Midbrain (tissue), 1 donor: ENCODE results near the gene ZFX.
"Not testable (repeated sequence)": the region's sequence is repeated elsewhere in the genome, so short reads cannot be mapped to it uniquely, and the experiment has no call there.

Experiments
- DNase-seq: peaks from one replicate; lab custom pipeline; 2025; lab: John Stamatoyannopoulos, UW

ZFX gene

GRCh38 chrX:24149351-24150050 lies at the start of gene ZFX:
TSS of gene ZFX (plus strand) at chrX:24149729. CDS start at chrX:24172743, 23,014 bp downstream.
- DNase-seq = peak; percentile 50

DNA sequence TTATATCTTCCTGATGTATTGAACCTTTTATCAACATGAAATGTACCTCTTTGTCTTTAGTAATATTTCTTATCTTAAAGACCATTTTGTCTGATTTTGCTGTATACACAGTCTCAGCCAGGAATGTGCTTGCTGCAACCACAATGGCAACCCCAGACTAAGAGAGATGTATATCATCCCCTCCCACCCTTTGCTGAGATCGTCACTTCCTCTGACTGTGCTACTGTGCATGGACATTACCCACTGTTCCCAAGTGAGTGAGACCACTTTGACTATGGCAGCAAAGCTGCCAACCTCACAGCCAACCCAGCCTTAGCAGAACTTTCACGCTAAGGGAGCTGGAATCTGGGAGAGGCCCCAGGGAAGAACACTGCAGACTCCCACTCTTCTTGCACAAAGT lies 48.8 kb upstream of the ZFX start:
- DNase-seq = no peak

GRCh38 chrX:24110069-24110468 lies 39.5 kb upstream of the ZFX start:
- DNase-seq = no peak

DNA sequence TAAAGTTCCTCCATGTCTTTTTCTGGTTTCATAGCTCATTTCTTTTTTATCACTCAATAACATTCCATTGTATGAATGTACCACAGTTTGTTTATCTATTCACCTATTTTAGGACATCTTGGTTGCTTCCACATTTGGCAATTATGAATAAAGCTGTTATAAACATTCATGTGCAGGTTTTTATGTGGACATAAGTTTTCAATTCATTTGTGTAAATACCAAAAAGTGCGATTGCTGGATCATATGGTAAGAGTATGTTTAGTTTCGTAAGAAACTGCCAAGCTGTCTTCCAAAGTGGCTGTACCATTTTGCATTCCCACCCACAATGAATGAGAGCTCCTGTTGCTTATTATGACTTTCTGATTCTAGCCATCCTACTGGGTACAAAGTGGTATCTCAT lies 36.3 kb upstream of the ZFX start:
- no peak for DNase-seq

- peak; percentile 24 for DNase-seq
Measured at GRCh38 chrX:24117258-24117657, 32.3 kb upstream of the ZFX start.

DNA sequence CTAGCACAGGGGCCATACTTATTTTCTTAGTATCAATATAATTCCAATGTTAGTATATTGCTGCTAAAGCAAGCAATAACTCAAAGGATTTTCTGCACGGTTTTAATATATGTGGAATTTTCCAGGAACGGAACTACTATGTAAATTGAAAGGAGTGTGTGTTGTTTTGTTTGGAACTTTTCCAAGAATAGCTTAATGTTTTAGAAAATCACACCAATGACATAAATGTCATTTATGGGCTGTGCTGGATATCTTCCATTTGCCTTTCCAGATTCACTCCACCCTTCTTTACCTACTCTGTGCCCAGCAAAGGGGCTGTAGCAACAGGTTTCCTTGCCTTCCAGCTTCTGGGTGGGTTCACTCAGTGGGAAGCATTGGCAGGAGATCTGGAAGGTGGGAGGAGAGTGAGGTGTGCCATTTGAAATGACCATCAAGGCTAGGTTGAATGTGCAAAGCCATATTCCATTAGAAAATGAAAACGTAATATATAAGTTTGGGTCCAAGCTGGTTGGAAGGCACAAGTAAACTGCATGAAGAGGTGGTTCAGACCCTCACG lies 25.2 kb upstream of the ZFX start:
- no peak for DNase-seq

DNA sequence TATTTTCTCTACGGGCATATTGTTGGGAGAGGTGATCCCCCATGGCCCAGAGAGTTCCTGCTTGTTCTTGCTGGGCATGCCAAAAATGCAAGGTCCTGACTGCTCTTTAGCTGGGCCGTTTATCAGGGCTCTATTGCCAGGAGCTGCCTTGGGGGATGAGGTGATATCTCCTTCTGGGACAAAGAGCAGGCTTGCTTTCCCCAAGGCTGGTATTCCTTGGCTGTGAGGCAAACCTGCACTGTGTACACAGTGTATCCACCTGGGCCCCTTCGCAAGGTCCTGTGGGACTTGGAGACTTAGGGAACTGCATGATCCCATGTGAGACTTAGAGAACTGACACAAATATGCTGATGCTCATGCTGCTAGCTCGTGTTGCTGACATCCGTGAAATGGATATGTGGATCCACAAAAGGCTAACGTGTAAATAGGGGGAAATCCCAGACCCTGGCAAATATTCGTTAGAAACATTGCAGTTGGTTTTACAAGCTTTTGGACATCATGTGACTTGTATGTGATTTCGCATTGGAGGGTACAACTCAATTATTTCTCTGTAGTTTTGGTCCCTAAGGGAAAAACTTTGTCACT lies 24.4 kb upstream of the ZFX start:
- no peak for DNase-seq

DNA sequence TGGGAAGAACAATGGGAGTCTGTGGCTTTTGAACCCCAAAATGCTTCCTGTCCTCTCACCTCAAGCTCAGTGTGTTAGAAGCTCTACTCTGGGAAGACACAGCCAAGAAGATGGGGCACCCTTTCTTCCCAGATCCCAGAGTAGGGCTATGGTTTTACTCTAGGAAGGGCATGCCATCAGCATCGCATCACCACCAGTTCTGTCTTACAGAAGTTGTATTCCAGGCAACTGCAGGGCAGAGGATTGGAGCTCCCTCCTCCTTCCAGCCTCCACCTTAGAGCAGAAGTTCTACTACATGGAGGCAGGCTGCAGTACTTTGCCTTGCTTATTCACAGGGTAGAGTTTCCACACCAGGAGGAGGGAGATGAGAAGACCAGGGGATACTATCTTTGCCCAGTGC lies 18.1 kb upstream of the ZFX start:
- DNase-seq = no peak

- DNase-seq = no peak
Measured at GRCh38 chrX:24133312-24133711, 16.2 kb upstream of the ZFX start.

- not testable (repeated sequence) for DNase-seq
Measured at GRCh38 chrX:24135768-24136167, 13.8 kb upstream of the ZFX start.

DNA sequence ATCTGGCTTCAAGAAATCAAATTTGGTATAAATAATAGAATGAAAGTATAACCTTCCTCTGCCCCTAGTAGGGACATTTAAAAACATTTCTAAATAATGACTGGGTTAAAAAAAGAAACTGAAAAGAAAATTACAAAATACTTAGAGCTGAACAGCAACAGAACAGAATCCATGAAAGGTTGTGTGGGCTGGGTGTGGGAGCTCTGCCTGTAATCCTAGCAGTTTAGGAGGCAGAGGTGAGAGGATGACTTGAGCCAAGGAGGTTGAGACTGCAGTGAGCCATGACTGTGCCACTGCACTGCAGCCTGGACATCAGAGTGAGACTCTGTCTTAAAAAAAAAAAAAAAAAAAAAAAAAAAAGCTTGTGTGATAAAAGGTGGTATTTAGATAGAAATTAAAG lies 12.3 kb upstream of the ZFX start:
- DNase-seq = no peak

- not testable (repeated sequence) for DNase-seq
Measured at GRCh38 chrX:24143982-24144381, 5.5 kb upstream of the ZFX start.

DNA sequence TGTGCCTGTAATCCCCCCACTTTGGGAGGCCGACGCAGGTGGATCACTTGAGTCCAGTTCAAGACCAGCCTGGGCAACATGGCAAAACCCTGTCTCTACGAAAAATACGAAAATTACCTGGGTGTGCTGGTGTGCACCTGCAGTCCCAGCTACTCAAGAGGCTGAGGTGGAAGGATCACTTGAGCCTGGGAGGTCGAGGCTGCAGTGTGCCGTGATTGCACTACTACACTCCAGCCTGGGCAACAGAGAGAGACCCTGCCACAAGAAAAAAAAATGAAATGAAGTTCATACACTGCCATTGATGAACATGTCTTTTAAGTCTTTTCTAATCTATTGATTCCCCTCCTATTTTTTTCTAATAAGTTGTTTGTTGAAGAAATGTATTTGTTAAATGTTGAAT lies 5.0 kb upstream of the ZFX start:
- no peak for DNase-seq

DNA sequence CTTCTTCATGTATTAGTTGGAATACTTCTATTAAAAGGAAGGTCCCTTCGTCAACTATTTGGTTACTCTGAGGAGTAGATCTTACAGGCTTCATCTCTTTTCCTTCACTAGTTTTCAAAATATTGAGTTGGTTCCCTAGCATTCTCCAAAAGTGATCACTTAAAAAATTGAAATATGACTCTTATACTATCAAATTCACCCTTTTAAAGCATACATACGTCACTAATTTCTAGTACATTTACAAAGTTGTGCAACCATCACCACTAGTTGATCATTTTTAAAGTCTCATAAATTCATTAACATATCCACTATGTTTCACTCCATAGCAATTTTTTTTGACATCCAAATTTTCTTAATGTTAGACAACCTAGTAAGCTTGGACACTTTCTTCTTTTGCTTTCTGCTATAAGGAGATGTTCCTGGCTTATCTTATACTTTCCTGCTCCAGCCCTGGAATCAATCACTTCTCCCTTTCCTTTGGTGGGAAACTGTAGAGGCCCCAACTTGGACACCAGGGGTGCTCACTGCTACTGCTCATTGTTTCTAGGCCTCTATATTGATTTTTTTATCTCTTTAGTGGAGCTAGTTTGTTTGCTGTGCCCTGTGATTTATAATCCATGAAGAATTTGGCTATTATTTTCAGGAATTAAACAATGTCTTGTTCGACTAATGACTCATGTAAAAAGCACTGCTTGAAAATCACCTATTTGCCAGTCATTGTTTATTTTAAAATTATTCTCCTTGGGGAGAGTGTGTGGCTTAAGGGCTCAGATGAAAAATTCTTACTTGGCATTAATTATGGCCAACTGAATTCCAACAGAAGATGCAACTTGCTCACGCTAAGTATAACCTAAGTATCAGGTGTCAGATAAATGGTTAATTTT lies 4.0 kb upstream of the ZFX start:
- no peak for DNase-seq

GRCh38 chrX:24146283-24146949 lies 3.1 kb upstream of the ZFX start:
- DNase-seq = peak; percentile 24

DNA sequence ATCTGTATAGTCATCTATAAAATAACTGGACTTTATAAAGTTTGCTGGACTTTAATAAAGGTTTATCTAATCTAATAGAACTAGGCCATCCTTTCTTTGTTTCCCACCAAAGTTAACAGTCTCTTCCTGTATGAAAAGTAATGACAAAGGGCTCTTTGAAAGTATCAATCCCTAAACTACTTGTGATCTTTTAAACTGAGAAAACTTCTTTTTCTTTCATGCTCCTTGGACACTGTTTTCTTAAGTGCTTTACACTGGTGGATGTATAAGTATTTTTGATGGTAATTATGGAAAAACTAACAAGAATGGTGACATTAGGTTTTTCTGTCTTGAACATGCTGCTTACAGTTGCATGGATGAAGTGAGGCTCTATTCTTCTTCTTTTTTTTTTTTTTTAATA lies 2.4 kb upstream of the ZFX start:
- DNase-seq = no peak

GRCh38 chrX:24148121-24148520 lies 1.4 kb upstream of the ZFX start:
- DNase-seq = peak; percentile 31

DNA sequence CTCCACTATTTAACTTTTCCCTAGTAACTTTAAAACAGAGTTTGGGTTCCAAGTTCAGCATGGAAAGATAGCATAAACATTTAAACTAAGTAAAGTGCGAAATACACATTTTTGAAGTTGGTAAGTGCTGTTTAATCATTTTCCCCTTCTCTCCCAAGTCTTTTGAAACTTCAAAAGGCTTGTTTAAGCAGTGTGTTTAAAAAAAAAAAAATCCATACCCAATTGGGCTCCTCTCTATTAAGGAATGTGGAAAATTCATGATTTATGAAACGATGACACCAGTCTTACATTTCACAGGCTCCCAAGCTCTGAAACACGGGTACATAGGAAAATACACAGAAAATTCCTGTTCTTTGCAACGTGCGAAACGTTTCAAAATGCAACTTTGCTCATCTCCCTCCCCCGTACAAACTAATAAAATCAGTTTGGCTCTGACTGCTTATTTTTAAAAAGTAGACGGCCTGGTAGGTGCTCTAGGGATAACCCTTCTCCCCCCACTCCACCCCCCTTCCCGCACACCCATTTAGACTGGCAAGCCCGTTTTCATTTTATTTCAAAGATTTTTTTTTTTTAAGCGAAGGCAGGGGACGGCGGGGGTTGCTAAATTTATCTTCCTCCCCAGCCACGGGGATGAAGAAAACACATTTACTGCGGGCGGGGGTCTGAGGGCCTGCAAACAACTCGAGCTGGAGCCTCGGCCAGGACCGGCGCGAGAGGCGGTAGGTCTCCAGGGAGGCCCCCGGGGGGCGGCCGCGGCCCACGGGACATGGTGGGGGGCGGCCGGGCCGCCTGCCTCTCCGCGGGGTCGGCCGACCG lies 786 bp upstream of the ZFX start:
- peak; percentile 42 for DNase-seq

GRCh38 chrX:24150051-24150790 lies 692 bp downstream of the ZFX start:
- DNase-seq = peak; percentile 93

- no peak for DNase-seq
Measured at GRCh38 chrX:24150898-24151297, 1.4 kb downstream of the ZFX start.

DNA sequence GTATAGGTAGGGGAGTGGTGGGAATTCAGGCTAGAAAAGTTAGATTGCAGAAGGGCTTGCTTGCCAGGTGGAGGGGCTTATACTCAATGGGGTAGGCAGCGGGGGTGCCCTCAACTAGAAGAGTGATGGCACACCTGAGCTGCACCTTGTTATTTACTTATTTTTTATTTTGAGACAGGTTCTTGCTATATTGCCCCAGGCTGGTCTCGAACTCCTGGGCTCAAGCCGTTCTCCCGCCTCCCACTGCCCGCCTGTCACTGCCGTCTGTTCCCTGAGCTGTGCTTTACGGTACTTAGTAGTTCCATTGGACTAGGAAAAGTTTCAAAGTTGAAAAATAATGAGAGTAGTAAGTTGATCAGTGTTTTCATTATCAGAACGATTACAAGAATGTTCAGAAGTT lies 2.0 kb downstream of the ZFX start:
- DNase-seq = no peak
